ENCODE measurements around the gene ZBTB43.

DNA sequence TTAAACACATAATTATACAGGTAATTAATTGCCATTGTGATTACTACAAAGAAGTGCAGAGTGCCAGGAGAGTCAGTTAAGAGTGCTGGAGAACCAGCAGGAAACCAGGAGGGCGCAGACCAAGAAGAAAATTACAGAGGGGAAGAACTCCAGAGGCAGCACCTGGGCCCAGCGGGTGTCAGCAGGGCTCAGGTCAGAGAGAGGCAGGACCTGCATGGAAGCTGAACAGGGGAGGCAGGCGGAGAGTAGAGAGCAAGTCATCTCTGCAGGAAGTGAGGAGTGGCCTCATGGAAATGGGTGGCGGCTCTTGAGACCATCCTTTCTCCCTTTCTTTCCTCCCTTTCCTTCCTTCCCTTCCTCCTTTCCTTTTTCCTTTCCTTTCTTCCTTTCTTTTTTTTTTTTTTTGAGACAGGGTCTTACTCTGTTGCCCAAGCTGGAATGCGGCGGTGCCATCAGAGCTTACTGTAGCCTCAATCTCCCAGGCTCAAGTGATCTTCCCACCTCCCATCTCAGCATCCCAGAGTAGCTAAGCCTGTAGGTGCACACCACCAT lies 51.6 kb downstream of the ZBTB43 start:
- TF ChIP-seq CTCF (IDR thresholded peaks at IDR 0.05) (no peak), POLR2AphosphoS5 (IDR thresholded peaks at IDR 0.05) (no peak), POLR2A (IDR thresholded peaks at IDR 0.05) (no peak), EP300 (IDR thresholded peaks at IDR 0.05) (no peak)

Data from sigmoid colon (tissue), 4 donors.